Stimulated activated CD8-positive, alpha-beta memory T cell treated with anti-CD3 and anti-CD28 coated beads, Interleukin-2, amount 100 ng/mL, for 48 hours (primary cell): Measurements from ENCODE around the gene NCDN.

ENCODE experiments used
- DNase-seq, 2 donors: peaks; one replicate each; pipeline ENCODE4 v3.0.0-alpha.2; 2020; ENCODE audit warnings: low read depth in 2 of 2

NCDN gene, protein sequence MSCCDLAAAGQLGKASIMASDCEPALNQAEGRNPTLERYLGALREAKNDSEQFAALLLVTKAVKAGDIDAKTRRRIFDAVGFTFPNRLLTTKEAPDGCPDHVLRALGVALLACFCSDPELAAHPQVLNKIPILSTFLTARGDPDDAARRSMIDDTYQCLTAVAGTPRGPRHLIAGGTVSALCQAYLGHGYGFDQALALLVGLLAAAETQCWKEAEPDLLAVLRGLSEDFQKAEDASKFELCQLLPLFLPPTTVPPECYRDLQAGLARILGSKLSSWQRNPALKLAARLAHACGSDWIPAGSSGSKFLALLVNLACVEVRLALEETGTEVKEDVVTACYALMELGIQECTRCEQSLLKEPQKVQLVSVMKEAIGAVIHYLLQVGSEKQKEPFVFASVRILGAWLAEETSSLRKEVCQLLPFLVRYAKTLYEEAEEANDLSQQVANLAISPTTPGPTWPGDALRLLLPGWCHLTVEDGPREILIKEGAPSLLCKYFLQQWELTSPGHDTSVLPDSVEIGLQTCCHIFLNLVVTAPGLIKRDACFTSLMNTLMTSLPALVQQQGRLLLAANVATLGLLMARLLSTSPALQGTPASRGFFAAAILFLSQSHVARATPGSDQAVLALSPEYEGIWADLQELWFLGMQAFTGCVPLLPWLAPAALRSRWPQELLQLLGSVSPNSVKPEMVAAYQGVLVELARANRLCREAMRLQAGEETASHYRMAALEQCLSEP

GRCh38 chr1:35557611-35558373 is at the start of gene NCDN:
TSS of gene NCDN (plus strand) at chr1:35557799. CDS start at chr1:35558191, 392 bp downstream.
- DNase-seq = peak; percentile 93 to 96

GRCh38 chr1:35507947-35508346 is 49.7 kb upstream of the NCDN start:
- no peak for DNase-seq

- no peak for DNase-seq
Measured at GRCh38 chr1:35509558-35509957, 48.0 kb upstream of the NCDN start.

GRCh38 chr1:35511305-35511704 is 46.3 kb upstream of the NCDN start:
- DNase-seq = no peak

DNA sequence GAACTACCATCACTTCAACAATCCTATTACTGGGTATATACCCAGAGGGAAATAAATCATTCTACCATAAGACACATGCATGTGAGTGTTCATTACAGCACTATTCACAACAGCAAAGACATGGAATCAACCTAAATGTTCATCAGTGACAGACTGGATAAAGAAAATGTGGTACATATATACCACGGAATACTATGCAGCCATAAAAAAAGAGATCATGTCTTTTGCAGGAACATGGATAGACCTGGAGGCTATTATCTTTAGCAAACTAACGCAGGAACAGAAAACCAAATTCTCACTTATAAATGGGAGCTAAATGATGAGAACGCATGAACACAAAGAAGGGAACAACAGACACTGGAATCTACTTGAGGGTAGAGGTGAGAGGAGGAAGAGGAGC is 39.4 kb upstream of the NCDN start:
- DNase-seq = no peak

DNA sequence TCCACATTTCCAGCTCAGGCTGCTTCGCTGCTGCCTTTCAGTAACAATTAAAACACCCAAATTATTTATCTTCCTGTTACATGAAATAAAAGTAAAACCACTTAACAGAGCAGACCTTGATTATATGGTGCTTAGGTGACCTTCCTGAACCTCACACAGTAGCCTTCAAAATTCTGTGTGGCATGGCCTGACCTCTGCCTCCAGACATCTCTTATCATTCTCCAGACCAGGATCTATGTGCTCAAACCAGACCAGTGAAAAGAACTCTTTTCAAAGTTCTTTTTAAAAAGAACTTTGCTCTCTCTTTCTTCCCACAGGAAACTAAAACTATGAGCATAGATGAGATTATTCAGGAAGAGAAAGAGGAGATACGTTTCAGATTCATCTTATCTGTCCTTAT is 38.2 kb upstream of the NCDN start:
- no peak for DNase-seq

DNA sequence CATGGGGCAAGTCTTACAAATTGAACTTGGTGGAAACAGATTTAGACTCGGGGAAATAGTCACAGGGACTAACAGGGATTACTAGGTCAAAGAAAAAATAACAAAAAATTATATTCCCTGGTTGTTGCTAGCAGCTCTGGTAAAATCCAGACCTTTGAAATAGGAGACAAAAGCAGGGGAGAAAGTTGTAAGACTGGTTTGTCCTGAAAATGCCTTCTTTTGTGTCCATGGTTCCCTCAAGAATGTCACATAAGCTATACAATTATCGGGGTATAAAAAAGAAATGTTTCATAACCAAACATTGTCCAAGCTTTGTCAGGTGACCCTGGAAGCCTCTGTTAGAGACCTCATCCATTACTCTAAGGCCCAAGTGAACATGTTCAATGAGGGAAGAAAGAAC is 33.5 kb upstream of the NCDN start:
- no peak for DNase-seq

DNA sequence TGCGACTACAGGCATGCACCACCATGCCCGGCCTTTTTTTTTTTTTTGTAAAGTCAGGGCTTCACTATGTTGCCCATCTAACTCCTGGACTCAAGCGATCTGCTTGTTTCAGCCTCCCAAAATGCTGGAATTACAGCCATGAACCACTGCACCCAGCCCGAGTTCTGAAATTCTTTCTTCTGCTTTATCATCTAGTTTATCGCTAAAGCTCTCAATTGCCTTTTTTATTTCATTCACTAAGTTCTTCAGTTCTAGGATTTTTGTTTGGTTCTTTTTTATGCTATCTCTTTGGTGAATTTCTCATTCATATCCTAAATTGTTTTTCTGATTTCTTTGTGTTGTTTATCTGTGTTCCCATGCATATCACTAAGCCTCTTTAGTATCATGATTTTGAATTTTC is 27.4 kb upstream of the NCDN start:
- no peak for DNase-seq

GRCh38 chr1:35530946-35531345 is 26.7 kb upstream of the NCDN start:
- DNase-seq = no peak

DNA sequence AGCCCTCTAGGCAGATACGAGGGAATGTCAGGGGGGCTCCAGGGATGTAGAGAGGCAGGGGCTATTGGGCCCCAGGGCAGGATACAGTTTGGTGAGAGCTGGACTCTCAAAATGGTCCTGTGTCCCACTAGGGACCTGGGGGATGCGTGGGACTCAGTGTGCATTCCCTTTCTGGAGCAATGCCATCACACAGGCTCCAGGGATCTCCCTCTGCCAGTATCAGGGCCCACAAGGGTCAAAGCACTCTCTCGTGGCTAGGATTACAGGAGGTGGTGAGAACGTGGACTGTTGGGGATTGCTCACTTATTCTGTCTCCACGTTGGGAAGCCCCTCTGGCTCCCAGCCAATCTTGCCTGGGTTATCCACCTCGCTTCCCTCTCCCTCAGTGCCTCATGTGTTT is 26.2 kb upstream of the NCDN start:
- no peak for DNase-seq

DNA sequence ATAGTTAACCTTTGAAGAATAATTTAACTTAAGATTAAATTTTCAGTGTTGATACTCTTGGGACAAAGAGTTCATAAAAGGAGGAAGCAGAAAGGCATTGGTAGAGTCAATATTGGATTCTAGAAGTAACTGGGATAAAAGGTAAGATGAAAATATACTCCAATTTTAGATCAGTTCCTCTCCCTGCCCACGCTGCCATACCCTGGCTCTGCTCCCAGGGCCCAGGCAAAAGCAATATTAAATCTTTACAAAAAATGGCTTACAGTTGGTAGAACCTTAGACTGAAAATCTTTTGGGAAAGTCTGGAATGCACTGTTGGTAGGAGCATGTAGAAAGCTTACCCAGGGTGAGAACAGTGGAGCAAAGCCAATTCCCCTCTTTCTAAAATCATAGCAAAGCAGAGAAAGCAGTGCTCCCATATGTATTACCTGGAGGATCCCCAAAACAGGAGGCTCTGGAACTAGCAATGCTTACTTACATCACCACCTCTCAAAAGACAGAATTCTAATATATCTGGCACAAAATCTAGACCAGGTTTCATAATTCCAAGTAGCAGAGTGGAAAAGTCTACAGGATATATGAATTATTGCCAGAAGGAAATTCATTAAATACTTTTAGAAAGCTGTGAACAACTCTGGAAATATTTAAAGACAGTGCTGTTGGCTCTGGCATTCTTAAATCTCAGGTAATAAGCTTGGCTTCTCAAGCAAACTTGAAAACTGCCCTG is 24.9 kb upstream of the NCDN start:
- DNase-seq = no peak

DNA sequence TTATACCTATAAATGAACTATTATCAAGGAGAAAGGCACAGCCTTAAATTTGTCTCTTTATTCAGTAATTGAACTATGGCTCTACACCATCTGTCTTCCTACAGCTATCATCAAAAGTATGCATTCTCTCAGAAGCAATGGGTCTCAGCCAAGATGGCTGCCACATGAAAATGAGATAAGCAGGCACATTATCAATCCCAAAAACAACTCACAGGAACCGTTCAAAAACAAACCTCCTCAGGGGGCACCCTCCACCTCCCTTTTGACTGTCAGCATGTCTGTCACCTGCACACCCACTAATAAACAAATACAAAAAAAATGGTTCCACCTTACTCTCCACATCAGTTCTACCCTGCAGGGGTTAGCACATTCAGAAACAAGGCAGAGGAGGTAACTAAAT is 24.0 kb upstream of the NCDN start:
- no peak for DNase-seq

DNA sequence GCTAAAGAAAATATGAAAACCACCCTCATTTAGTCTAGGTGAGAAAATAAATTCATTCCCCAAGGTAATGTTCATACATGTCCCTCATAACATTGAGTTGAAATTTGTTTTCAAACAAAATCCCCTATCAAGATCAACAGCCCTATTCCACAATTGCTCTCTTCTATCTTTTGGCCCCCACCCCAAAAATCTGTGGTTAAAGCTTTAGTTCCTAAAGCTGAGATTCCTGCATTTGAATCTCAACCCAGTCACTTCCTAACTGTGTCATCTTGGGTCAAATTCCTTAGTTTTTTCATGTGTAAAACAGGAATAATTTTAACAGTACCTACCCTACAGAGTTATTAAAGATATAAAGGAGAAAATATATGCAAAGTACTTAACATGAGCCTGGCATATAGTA is 22.4 kb upstream of the NCDN start:
- no peak for DNase-seq

GRCh38 chr1:35536556-35537162 is 20.9 kb upstream of the NCDN start:
- DNase-seq = no peak

- DNase-seq = no peak
Measured at GRCh38 chr1:35537806-35538205, 19.8 kb upstream of the NCDN start.

DNA sequence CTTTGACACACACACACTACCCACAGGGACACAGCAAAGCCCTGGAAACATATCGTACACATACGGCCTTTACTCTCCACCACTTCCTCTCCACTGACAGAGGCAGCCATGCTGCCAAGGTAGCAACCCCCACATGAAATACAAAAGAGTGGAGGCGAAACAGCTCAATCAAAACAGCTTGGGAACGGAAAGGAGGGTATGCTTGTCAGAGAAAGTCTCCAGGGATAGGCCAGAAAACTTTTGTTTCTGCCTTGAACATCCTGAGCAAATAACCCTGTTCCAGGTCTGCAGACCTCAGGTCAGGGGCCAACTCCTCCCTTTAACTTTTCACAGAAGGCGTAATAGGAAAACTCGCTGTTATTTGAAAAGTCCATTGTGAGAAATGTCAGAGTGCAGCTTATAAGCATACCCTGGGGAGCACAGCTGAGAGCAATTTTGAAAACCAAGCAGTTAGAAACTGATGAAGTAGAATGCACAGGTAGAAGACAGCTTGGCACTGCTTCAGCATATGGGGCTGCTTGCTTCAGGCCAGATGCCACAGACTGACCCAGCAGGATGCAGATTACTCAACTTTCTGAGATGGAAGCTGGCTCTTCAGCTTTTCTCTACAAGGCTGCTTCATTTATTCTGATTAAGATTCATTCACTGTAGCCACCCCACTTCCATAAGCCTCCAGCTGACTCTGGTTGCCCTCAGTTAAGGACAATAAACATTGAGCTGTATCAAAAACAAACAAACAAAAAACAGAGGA is 18.4 kb upstream of the NCDN start:
- DNase-seq = no peak

GRCh38 chr1:35539824-35540261 is 17.8 kb upstream of the NCDN start:
- no peak for DNase-seq

DNA sequence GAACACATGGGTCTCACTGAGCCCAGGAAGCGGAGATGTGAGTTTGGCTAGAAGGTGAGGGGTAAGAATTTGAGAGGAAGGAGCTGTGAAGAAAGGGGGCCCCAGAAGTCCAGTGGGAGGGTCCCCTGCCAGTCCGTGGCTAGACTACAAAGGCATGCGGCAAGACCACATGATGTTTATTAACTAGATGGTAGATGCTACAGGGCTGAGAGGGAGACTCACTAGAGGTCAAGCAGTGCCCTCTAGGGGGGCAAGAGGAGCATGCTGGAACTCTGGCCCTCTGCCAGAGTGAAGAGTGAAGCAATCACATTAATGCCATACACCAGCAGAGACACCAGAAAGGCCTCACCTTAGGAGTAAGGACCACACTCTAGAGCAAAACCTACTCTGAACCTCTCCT is 12.6 kb upstream of the NCDN start:
- no peak for DNase-seq

GRCh38 chr1:35546614-35547013 is 11.0 kb upstream of the NCDN start:
- no peak for DNase-seq

- DNase-seq = no peak
Measured at GRCh38 chr1:35553851-35554250, 3.7 kb upstream of the NCDN start.
